Tongue (tissue), 2 donors: ENCODE data around the gene ATAD3C. TPM values are rescaled to one million over a fixed set of nuclear protein-coding genes. Genes with fewer than 3 reads are reported as not detected.
A peak's percentile ranks its signal among the peaks of the same experiment; 100 is the strongest.
"Not testable (repeated sequence)": the region's sequence is repeated elsewhere in the genome, so short reads cannot be mapped to it uniquely, and the experiment has no call there.

ENCODE experiments used
- DNase-seq: peaks from one replicate; pipeline ENCODE4 v3.0.0-alpha.2; 2015
- total RNA-seq: library from RNA; depleted of rRNA; stranded (reverse); fragments of >200 nt; gene quantifications from one replicate; pipeline ENCODE4 v1.2.3, GENCODE V29; 2014

The ATAD3C gene
- 1.3 TPM for total RNA-seq

GRCh38 chr1:1449099-1449739 is at the start of gene ATAD3C:
Gene ATAD3C, plus strand, starts transcription at chr1:1449689. Its CDS starts 995 bp downstream, at chr1:1450684.
- DNase-seq, result no peak

GRCh38 chr1:1399872-1400575 is 49.5 kb upstream of the ATAD3C start:
- DNase-seq, result no peak

GRCh38 chr1:1400576-1401456 is 48.7 kb upstream of the ATAD3C start:
- no peak for DNase-seq

DNA sequence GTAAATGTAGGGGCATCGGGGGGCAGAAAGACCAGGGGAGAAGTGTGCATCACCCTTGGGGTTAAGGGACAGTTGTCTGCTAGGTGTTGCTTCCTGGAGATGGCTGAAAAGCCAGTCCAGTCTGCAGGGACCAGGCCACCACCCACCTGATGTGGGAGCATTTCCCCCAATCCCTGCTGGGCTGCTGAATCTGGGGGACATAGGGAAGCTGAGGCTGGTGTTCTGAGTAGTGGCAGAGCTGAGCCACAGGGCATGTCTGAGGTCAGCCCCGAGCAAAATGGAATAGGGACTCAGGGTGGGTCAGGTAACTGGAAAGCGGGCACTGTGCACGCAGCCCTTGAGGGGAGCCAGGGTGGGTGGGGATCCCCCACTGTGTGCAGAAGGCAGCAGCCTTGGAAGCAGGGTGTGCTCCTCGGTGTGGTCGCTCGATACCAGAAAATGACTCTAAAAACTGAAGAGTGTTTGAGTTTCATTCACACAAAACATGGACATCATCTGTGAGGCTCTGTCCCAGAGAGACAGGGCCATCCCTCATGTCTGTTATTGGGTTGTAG is 48.0 kb upstream of the ATAD3C start:
- no peak for DNase-seq

DNA sequence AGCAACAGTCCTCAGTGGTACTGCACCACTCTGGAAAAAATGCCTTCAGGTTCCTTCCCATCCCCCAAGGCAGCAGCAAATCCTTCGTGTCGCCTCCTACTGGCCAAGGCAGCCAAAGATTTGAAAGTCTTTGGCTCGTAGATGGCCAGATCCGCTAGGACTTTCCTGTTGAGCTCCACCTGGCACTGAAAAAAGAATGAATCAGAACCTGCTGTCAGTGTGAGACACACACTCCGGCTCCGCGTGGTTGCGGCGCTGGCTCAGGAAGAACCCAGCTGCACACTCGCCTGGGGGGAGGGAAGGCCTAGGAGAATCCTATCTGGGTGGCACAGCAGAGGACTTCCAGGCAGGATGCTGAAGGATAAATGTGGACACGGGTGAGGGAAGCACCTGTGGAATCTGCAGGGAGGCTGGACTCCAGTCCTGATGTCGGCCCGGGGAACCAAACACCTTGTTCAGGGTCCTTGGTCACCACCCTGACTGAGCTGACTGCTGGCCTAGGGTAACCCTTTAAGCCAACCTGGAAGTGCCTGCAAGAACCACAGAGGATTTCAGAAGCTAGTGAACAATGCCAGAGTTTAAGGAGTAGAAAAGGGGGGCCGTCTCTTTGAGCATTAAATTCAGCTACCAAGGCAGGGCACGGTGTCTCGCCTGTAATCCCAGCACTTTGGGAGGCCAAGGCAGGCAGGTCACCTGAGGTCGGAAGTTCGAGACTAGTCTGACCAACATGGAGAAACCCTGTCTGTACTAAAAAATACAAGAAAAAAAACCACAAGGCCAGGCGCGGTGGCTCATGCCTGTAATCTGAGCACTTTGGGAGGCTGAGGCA is 47.2 kb upstream of the ATAD3C start:
- DNase-seq, result no peak

DNA sequence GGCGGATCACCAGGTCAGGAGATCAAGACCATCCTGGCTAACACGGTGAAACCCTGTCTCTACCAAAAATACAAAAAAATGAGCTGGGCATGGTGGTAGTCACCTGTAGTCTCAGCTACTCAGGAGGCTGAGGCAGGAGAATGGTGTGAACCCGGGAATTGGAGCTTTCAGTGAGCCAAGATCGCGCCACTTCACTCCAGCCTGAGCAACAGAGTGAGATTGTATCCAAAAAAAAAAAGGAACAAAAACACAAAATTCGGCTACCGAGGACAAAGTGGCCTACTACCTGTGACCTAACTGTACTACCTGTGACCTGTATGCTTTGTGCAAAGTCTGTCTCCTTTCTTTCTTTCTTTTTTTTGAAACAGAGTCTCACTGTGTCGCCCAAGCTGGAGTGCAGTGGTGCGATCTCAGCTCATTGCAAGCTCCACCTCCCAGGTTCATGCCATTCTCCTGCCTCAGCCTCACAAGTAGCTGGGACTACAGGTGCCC is 46.5 kb upstream of the ATAD3C start:
- not testable (repeated sequence) for DNase-seq

DNA sequence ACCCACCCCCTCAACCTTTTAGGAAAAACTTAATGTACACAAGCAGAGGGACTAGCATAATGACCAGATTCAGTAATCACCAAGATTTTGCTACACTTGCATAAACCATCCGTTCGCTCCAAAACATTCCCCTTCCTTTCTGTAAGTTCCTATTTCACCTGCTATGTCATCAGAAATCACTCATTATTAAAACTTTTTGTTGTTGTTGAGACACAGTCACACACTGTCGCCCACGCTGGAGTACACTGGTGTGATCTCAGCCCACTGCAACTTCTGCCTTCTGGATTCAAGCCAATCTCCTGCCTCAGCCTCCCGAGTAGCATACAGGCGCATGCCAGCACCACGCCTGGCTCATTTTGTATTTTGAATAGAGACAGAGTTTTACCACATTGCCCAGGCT is 45.8 kb upstream of the ATAD3C start:
- DNase-seq, result no peak

DNA sequence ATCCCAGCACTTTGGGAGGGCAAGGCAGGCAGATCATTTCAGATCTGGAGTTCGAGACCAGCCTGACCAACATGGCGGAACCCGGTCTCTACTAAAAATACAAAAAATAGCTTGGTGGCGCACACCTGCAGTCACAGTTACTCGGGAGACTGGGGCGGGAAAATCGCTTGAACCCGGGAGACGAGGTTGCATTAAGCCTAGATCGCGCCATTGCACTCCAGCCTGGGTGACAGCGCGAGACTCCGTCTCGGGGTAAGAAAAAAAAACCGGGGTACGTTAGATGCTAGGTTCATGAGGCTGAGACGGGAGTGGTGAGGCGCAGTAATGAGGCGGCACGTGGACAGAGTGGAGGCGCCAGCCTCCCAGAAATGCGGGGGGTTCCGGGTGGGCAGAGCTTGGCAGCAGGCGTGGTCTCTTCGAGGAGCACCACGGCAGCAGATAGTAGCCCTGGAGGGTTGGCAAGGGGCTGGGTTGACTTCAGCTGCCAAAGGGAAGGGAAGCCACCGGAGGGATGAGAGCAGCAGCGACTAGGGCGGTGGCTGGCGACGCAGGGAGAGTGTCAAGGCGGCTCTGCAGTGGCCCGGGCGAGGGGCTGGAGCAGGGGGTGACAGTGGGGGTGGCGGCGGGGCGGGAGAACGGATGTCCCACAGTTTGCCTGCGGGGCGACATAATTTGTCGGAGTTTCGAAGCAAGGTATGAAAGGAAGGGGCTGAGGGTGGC is 43.2 kb upstream of the ATAD3C start:
- DNase-seq, result no peak

DNA sequence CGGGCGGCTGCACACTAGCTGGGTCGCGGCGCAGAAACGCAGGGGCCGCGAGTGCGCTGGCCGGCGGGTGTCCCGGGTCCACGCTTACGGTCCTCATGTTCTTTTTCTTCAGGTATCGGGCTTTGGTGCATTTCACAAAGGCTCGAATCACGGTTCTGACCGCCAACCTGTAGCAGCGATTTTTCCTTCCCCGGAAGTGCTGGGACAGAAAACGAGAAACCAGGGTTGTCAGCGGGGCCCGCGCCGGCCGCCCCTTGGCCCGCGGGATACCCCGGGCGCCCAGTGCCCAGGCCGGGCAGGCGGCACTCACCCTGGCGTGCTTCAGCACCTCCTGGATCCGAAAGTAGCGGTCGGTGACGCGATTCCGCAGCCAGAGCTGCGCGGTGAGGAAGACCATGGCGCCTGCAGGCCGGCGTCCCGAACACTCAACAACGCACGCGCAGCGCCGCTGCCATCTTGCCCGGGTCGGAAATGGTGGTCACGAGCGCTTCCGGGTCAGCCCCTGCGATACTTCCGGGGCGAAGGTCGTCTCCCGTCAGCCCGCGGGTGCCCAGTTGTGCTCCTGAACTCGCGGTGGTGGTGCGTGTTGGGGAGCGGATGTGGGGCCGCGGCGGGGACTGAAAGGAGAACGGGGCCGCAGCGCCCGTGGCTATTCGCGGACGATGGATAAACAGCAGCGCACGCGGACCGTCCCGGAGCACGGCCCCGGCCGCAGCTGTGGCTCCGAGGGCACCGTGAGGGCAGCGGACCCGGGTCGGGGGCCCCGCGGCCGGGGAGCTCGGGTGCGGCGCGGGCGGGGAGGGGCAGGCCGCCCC is 42.5 kb upstream of the ATAD3C start, which contains the start of gene MRPL20:
MRPL20 (minus strand) TSS at position 473 of the 815 bp plus-strand sequence; CDS start at position 397, 76 bp downstream.
- DNase-seq, result peak; percentile 97

DNA sequence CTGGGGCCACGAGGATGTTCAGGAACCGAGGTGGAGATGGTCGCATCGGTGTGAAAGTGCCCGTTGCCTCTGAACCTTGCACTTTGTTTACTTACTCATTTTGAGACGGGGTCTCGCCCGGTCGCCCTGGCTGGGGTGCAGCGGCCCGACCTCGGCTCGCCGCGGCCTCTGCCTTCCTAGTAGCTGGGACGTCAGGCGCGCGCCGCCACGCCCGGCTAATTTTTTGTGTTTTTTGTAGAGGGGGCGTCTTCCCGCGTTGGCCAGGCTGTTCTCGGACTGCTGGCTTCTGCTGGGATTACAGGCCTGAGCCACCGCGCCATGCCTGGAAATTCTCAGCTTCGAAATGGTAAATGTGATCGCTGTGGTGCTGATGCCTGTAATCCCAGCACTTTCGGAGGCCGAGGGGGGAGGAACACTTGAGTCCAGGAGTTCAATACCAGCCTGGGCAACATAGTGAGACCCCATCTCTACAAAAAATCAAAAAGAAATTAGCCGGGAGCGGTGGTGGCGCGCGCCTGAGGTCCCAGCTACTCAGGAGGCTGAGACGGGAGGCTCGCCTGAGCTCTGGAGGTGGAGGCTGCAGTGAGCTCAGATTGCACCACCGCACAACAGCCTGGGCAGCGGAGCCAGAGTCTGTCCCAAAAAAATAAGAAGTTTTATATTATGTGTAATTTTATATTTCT is 41.7 kb upstream of the ATAD3C start:
- DNase-seq, result peak; percentile 35

DNA sequence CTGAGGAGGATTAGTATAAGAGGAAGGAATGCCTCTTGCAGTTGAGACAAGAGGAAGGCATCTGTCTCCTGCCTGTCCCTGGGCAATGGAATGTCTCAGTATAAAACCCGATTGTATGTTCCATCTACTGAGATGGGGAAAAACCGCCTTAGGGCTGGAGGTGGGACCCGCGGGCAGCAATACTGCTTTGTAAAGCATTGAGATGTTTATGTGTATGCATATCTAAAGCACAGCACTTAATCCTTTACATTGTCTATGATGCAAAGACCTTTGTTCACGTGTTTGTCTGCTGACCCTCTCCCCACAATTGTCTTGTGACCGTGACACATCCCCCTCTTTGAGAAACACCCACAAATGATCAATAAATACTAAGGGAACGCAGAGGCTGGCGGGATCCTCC is 39.3 kb upstream of the ATAD3C start:
- DNase-seq, result not testable (repeated sequence)

DNA sequence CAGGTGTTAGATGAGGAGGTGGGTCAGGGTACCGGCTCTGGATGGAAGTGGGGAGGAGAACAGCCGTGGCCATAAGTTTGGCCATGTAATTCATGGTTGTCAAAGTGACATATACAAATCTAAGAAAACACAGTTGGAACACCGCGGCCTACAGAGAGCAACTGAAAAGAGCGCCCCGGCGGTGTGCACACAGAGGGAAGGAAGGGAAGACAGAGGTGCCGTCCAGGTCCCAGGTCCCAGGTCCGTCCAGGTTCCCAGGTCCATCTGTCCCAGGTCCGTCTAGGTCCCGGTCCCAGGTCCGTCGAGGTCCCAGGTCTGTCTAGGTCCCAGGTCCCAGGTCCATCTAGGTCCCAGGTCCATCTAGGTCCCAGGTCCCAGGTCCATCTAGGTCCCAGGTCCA is 37.9 kb upstream of the ATAD3C start:
- DNase-seq, result no peak

DNA sequence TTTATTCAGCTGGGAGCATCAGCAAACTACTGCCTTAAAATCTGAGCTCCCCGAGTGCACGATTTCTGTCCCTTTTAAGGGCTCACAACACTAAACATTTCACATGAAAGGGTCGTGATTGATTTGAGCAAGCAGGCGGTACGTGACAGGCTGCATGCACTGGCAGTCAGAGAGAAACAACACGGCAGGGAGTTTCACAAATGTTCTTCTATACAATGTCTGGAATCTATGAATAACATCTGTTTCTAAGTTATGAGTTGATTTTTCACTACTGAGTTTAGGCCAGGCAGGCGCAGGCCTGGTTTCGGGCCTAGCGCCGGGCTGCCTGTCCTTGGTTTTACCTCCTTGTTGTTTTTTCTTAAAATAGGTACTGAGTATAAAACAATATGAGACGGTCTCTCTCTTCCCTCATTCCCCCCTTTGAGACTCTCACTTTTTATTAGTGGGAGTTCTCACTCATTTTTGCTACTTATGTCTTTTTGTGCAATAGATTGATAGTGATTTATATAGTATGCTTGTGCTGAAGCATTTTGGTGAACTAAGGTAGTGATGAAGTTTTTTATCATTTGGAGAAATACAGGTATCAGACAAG is 37.1 kb upstream of the ATAD3C start:
- DNase-seq, result not testable (repeated sequence)

GRCh38 chr1:1415751-1416150 is 33.7 kb upstream of the ATAD3C start:
- no peak for DNase-seq

GRCh38 chr1:1417396-1417795 is 32.1 kb upstream of the ATAD3C start:
- not testable (repeated sequence) for DNase-seq

DNA sequence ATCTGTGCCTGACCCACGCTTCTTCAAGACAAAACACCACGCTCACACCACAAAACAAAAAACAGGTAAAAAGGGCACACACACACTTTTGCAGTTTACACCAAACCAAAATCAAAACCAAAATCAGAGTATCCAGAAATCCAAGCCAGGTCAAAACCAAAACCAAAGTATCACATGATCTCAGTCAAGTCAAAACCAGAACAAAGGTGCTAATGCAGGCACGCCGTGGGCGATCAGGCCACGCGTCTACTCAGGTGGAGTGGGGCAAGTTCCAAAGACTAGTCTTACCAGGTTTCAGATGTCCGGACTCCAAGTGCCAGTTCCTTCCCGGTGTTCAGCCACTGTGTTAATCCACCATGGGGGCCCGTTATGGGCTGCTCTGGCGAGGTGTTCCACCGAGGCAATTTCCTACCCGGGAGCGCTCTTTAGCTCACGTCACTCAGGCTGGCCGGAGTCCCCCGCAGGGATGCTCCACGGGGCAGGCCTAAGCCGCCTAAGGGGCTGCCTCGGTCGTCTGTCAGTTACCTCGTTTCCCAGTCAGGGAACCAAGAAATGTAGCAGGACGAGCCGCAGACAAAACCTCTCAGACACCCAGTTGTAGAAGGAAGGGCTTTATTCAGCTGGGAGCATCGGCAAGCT is 31.5 kb upstream of the ATAD3C start:
- not testable (repeated sequence) for DNase-seq

DNA sequence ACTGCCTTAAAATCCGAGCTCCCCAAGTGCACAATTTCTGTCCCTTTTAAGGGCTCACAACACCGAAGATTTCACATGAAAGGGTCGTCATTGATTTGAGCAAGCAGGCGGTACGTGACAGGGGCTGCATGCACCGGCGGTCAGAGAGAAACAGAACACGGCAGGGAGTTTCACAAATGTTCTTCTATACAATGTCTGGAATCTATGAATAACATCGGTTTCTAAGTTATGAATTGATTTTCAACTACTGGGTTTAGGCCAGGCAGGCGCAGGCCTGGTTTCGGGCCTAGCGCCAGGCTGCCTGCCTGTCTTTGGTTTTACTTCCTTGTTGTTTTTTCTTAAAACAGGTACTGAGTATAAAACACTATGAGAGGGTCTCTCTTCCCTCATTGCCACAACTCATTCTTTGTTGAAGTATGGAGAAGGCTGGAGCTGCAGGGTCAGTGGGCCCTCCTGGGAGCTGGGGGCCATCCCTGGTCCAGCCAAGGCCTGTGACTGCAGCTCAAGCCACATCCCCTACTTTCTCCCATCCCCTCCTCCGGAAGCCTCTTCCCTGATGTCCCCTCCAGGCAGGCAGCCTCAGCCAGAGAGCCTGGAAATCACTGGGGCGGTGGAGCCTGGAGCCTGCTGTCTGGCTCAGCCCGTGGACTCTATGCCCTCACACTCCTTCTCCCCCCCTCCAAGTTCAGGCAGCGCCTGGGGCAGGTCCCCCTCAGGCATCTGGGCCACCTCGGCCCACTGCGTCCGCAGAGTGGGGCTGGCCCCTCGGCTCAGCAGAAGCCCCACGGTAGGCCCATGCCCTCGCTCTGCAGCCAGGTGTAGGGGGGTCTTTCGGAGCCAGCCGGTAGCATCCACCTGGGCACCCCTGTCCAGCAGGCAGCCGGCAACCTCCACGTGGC is 30.8 kb upstream of the ATAD3C start:
- no peak for DNase-seq
